ENCODE measurements around the gene SMARCD3.

DNA sequence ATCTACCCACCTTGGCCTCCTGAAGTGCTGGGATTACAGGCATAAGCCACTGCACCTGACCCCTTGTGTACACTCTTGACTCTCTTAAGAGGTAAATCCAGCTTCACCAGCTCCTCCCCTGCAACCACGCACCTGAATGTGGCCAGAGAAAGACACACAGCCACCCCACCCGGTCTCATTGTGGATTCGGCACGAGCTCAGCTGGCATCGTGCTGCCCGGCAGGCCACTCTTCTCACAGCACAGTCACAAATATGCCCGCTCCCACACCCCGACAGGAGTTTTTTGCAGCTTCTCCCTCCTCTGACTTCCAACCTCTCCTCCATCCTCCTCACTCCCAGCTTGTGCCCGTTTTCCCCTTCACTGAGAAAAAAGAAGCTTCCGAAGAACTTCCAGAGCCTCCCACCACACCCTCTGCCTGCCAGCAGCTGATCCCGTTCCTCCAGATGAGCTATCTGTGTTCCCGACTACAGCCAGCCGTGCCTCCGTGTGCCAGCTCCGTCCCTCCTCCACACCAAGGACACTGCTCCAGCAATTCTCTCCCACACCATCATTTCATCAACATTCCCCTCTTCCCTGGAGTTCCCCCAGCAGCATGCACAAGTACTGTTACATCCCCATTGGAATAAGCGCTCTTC is 8.0 kb upstream of the SMARCD3 start:
- TF ChIP-seq, protein P1, sequence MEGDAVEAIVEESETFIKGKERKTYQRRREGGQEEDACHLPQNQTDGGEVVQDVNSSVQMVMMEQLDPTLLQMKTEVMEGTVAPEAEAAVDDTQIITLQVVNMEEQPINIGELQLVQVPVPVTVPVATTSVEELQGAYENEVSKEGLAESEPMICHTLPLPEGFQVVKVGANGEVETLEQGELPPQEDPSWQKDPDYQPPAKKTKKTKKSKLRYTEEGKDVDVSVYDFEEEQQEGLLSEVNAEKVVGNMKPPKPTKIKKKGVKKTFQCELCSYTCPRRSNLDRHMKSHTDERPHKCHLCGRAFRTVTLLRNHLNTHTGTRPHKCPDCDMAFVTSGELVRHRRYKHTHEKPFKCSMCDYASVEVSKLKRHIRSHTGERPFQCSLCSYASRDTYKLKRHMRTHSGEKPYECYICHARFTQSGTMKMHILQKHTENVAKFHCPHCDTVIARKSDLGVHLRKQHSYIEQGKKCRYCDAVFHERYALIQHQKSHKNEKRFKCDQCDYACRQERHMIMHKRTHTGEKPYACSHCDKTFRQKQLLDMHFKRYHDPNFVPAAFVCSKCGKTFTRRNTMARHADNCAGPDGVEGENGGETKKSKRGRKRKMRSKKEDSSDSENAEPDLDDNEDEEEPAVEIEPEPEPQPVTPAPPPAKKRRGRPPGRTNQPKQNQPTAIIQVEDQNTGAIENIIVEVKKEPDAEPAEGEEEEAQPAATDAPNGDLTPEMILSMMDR (conservative IDR thresholded peaks at IDR 0.05; ENCODE audit: low read depth, low read length): no peak
- TF ChIP-seq RFX5 (IDR thresholded peaks at IDR 0.05; ENCODE audit: low read depth, low read length) (no peak), POLR2A (IDR thresholded peaks at IDR 0.05; ENCODE audit: low read depth, low read length) (no peak), BHLHE40 (IDR thresholded peaks at IDR 0.05; ENCODE audit: low read depth, low read length) (no peak), MAFK (IDR thresholded peaks at IDR 0.05; ENCODE audit: low read depth, low read length) (no peak), RCOR1 (IDR thresholded peaks at IDR 0.05; ENCODE audit: insufficient replicate concordance, low read length) (no peak), MAZ (IDR thresholded peaks at IDR 0.05; ENCODE audit: borderline replicate concordance, low read depth, low read length) (no peak)
- TF ChIP-seq, protein P2, sequence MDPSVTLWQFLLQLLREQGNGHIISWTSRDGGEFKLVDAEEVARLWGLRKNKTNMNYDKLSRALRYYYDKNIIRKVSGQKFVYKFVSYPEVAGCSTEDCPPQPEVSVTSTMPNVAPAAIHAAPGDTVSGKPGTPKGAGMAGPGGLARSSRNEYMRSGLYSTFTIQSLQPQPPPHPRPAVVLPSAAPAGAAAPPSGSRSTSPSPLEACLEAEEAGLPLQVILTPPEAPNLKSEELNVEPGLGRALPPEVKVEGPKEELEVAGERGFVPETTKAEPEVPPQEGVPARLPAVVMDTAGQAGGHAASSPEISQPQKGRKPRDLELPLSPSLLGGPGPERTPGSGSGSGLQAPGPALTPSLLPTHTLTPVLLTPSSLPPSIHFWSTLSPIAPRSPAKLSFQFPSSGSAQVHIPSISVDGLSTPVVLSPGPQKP (IDR thresholded peaks at IDR 0.05; ENCODE audit: borderline replicate concordance, low read depth, low read length): no peak
